ENCODE measurements around the gene CENPX. TPM values are rescaled to one million over a fixed set of nuclear protein-coding genes. Genes with fewer than 3 reads are reported as not detected.
"Not testable (repeated sequence)": the region's sequence is repeated elsewhere in the genome, so short reads cannot be mapped to it uniquely, and the experiment has no call there.

Gene CENPX
- total and polyA plus RNA-seq, 4 donors: 31.0 to 109 (median 70.9) TPM

GRCh38 chr17:81986606-81987005 is 36.1 kb downstream of the CENPX start:
- H3K27ac ChIP-seq (ENCODE audit: low read depth in 1 of 2, low read length in 2 of 2): no peak overlapping the region
- no peaks in the 10 kb centered on the region for H3K36me3 ChIP-seq (ENCODE audit: control insufficient read depth in 1 of 2, insufficient read depth in 2 of 2, low read length in 1 of 2)

DNA sequence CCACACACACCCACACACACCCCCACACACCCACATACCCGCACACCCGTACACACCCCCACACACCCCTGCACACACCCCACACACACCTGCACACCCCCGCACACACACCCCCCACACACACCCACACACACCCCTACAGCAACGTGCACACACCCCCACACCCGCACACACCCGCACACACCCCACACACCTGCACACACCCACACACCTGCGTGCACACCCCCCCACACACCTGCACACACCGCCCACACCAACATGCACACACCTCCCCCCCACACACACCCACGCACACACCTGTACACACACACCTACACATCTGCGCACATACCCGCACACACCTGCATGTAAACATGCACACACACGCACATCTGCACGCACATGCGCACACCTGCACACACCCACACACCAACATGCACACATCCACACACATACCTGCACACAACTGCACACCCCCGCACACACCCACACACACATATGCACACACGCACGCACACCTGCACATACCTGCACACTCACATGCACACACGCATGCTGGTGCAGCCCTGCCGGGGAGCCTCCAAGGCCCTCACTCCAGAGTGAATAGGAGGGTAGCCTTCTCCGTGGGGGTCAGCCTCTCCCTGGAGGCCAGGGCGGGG is 37.8 kb downstream of the CENPX start:
- Histone ChIP-seq H3K9me3 (ENCODE audit: control insufficient read depth, low read length) (no peaks in the 10 kb centered on the region), H3K4me3 (ENCODE audit: low read length in 2 of 2) (no peak overlapping the region), H3K4me1 (ENCODE audit: control insufficient read depth in 1 of 2, insufficient read depth in 2 of 2, low read length in 2 of 2) (no peaks in the 10 kb centered on the region), H3K36me3 (ENCODE audit: control insufficient read depth in 1 of 2, insufficient read depth in 2 of 2, low read length in 1 of 2) (no peaks in the 10 kb centered on the region), H3K27ac (ENCODE audit: low read depth in 1 of 2, low read length in 2 of 2) (no peak overlapping the region), H3K27me3 (ENCODE audit: control insufficient read depth in 1 of 2, insufficient read depth in 2 of 2, low read length in 1 of 2) (no peaks in the 10 kb centered on the region)
- intact Hi-C loops (cut with DNase I): no loop called here
- ATAC-seq (ENCODE audit: low FRiP score) (no peak), DNase-seq (no peak)
- WGBS, 2 donors: 92% methylated on average over 21 of the region's 21 CpGs

More at GRCh38 chr17:81986606-81987005, 36.1 kb downstream of the CENPX start:
- H3K9me3 ChIP-seq (ENCODE audit: control insufficient read depth, low read length): no peaks in the 10 kb centered on the region
- 96 to 97% methylated on average over 26 of the region's 26 CpGs for WGBS, 2 donors
- H3K4me3 ChIP-seq (ENCODE audit: low read length in 2 of 2): no peak overlapping the region
- no peaks in the 10 kb centered on the region for H3K27me3 ChIP-seq (ENCODE audit: control insufficient read depth in 1 of 2, insufficient read depth in 2 of 2, low read length in 1 of 2)
- H3K4me1 ChIP-seq (ENCODE audit: control insufficient read depth in 1 of 2, insufficient read depth in 2 of 2, low read length in 2 of 2): no peaks in the 10 kb centered on the region
- DNase-seq: peak in 1 of 2 donors; percentile 74
- no peak for ATAC-seq (ENCODE audit: low FRiP score)
- intact Hi-C loops (cut with DNase I): no loop called here

DNA sequence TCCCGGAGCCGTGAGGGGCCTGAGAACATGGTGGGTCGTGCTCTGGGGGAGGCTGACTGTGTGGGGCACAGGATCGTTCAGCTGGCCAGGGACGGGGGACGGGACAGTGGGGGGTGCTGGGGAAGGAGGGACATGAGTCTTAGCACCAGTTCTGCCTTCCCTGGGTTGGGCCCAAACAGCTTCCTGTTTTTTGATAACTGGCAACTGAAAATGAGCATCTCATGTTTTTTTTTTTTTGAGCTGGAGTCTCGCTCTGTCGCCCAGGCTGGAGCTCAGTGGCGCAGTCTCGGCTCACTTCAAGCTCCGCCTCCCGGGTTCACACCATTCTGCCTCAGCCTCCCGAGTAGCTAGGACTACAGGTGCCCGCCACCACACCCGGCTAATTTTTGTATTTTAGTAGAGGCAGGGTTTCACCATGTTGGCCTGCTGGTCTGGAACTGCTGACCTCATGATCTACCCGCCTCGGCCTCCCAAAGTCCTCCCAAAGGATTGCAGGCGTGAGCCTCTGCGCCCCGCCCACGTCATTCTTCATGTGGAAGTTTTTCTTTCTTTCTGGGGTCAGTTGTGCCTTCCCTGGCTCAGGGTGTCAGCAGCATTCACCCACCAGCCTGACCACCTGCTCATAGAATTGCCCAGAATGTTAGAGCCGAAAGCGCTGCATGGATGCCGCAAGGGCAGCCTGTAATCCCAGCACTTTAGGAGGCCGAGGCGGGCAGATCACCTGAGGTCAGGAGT is 38.9 kb downstream of the CENPX start:
- no peaks in the 10 kb centered on the region for H3K4me1 ChIP-seq (ENCODE audit: control insufficient read depth in 1 of 2, insufficient read depth in 2 of 2, low read length in 2 of 2)
- no peaks in the 10 kb centered on the region for H3K36me3 ChIP-seq (ENCODE audit: control insufficient read depth in 1 of 2, insufficient read depth in 2 of 2, low read length in 1 of 2)
- intact Hi-C loops (cut with DNase I): no loop called here
- no peak overlapping the region for H3K4me3 ChIP-seq (ENCODE audit: low read length in 2 of 2)
- ATAC-seq (ENCODE audit: low FRiP score) (no peak), DNase-seq (peak in 1 of 2 donors; percentile 43)
- WGBS, 2 donors: 95 to 96% methylated on average over 26 of the region's 26 CpGs
- H3K27ac ChIP-seq (ENCODE audit: low read depth in 1 of 2, low read length in 2 of 2): no peak overlapping the region
- no peaks in the 10 kb centered on the region for H3K27me3 ChIP-seq (ENCODE audit: control insufficient read depth in 1 of 2, insufficient read depth in 2 of 2, low read length in 1 of 2)
- H3K9me3 ChIP-seq (ENCODE audit: control insufficient read depth, low read length): no peaks in the 10 kb centered on the region

DNA sequence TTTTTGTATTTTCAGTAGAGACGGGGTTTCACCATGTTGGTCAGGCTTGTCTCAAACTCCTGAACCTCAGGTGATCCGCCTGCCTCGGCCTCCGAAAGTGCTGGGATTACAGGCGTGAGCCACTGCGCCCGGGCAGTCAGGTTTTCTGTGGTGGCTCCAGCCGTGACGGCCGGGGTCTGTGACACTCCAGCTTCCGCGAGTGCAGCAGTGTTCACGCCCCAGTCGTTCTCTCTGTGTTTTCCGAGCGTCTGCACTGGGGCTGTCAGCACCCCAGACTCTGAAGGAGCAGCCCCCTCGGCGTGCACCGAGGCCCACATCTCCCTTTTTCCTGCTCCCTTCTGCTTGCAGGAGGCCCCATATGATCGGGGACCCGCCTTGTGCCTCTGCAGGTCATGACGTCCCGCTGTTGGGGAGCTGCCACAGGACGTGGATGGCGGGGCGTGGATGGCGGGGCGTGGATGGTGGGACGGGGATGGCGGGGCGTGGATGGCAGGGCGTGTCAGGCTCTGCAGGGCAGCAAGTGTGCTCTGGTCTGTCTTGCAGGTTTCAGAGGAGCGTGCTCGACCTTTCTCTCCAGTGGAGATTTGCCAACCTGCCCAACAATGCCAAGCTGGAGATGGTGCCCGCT is 39.6 kb downstream of the CENPX start:
- DNase-seq (no peak), ATAC-seq (ENCODE audit: low FRiP score) (no peak)
- Histone ChIP-seq H3K9me3 (ENCODE audit: control insufficient read depth, low read length) (no peaks in the 10 kb centered on the region), H3K27me3 (ENCODE audit: control insufficient read depth in 1 of 2, insufficient read depth in 2 of 2, low read length in 1 of 2) (no peaks in the 10 kb centered on the region), H3K27ac (ENCODE audit: low read depth in 1 of 2, low read length in 2 of 2) (no peak overlapping the region), H3K36me3 (ENCODE audit: control insufficient read depth in 1 of 2, insufficient read depth in 2 of 2, low read length in 1 of 2) (no peaks in the 10 kb centered on the region), H3K4me3 (ENCODE audit: low read length in 2 of 2) (no peak overlapping the region), H3K4me1 (ENCODE audit: control insufficient read depth in 1 of 2, insufficient read depth in 2 of 2, low read length in 2 of 2) (no peaks in the 10 kb centered on the region)
- 94% methylated on average over 35 of the region's 35 CpGs for WGBS, 2 donors
- intact Hi-C loops (cut with DNase I): no loop called here

DNA sequence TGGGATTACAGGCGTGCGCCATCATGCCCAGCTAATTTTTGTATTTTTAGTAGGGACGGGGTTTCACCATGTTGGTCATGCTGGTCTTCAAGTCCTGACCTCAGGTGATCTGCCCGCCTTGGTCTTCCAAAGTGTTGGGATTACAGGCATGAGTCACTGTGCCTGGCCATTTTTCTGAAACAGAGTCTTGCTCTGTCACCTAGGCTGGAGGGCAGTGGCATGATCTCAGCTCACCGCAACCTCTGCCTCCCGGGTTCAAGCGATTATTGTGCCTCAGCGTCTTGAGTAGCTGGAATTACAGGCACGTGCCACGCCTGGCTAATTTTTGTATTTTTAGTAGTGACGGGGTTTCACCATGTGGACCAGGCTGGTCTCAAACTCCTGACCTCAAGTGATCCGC is 41.2 kb downstream of the CENPX start:
- H3K9me3 ChIP-seq (ENCODE audit: control insufficient read depth, low read length); H3K27me3 ChIP-seq (ENCODE audit: control insufficient read depth in 1 of 2, insufficient read depth in 2 of 2, low read length in 1 of 2); H3K36me3 ChIP-seq (ENCODE audit: control insufficient read depth in 1 of 2, insufficient read depth in 2 of 2, low read length in 1 of 2); ATAC-seq (ENCODE audit: low FRiP score); DNase-seq; H3K4me3 ChIP-seq (ENCODE audit: low read length in 2 of 2); H3K27ac ChIP-seq (ENCODE audit: low read depth in 1 of 2, low read length in 2 of 2); H3K4me1 ChIP-seq (ENCODE audit: control insufficient read depth in 1 of 2, insufficient read depth in 2 of 2, low read length in 2 of 2); intact Hi-C loops (cut with DNase I): not testable (repeated sequence)
- WGBS, 2 donors: 97 to 98% methylated on average over 12 of the region's 12 CpGs

DNA sequence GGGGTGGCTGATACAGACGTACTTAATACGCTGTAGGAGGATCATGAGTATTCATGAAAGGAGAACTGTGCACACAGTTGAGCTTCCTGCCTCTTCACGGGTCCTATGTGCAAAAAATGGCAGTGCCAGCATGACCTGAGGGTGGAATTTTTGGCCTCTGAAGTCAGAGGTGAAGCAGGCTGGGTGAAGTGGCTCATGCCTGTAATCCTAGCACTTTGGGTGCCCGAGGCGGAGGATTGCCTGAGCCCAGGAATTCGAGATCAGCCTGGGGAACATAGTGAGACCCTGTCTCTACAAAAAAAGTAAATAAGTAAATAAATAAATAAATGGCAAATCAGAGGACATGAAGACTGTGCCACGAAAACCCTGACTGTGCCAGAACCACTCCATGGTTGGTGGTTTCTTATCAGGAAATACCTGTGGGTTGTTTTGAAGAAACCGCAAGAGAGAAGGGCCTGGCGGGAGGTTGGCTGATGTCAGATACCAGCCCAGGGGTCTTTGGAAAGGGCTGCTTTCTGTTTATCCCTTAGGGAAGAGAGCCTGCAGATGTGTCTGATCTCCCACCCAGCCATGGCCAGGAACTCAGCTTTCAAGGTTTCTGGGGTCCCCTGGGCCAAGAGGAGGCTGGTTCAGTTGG is 41.9 kb downstream of the CENPX start:
- no peak for DNase-seq
- ATAC-seq (ENCODE audit: low FRiP score): no peak
- Histone ChIP-seq H3K9me3 (ENCODE audit: control insufficient read depth, low read length) (no peaks in the 10 kb centered on the region), H3K4me3 (ENCODE audit: low read length in 2 of 2) (no peak overlapping the region), H3K4me1 (ENCODE audit: control insufficient read depth in 1 of 2, insufficient read depth in 2 of 2, low read length in 2 of 2) (no peaks in the 10 kb centered on the region), H3K27ac (ENCODE audit: low read depth in 1 of 2, low read length in 2 of 2) (no peak overlapping the region), H3K27me3 (ENCODE audit: control insufficient read depth in 1 of 2, insufficient read depth in 2 of 2, low read length in 1 of 2) (no peaks in the 10 kb centered on the region), H3K36me3 (ENCODE audit: control insufficient read depth in 1 of 2, insufficient read depth in 2 of 2, low read length in 1 of 2) (no peaks in the 10 kb centered on the region)
- WGBS, 2 donors: 92 to 93% methylated on average over 9 of the region's 9 CpGs
- intact Hi-C loops (cut with DNase I): no loop called here

DNA sequence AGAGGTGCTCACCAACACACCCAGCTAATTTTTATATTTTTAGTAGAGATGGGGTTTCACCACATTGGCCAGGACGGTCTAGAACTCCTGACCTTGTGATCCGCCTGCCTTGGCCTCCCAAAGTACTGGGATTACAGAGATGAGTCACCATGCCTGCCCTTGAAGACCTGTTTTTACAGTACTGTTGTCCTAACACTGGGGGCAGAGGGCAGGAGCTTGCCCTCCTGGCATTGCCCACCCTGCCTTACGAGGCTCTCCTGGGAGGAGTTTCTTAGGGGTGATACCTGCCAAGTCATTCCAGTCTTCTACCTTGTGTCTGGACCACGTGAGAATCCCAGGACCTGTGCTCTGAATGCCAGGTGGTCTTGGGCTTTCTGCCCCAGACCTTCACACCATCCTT is 42.6 kb downstream of the CENPX start:
- Histone ChIP-seq H3K27ac (ENCODE audit: low read depth in 1 of 2, low read length in 2 of 2) (no peak overlapping the region), H3K4me1 (ENCODE audit: control insufficient read depth in 1 of 2, insufficient read depth in 2 of 2, low read length in 2 of 2) (no peaks in the 10 kb centered on the region), H3K27me3 (ENCODE audit: control insufficient read depth in 1 of 2, insufficient read depth in 2 of 2, low read length in 1 of 2) (no peaks in the 10 kb centered on the region), H3K36me3 (ENCODE audit: control insufficient read depth in 1 of 2, insufficient read depth in 2 of 2, low read length in 1 of 2) (no peaks in the 10 kb centered on the region), H3K9me3 (ENCODE audit: control insufficient read depth, low read length) (no peaks in the 10 kb centered on the region), H3K4me3 (ENCODE audit: low read length in 2 of 2) (no peak overlapping the region)
- no peak for DNase-seq
- intact Hi-C loops (cut with DNase I): no loop called here
- no peak for ATAC-seq (ENCODE audit: low FRiP score)
- 93 to 94% methylated on average over 4 of the region's 4 CpGs for WGBS, 2 donors

GRCh38 chr17:81978524-81979298 is 44.0 kb downstream of the CENPX start:
- no peaks in the 10 kb centered on the region for H3K9me3 ChIP-seq (ENCODE audit: control insufficient read depth, low read length)

More at GRCh38 chr17:81978524-81979298, 44.0 kb downstream of the CENPX start:
- WGBS, 2 donors: 89 to 92% methylated on average over 26 to 27 of the region's 27 CpGs
- Histone ChIP-seq H3K4me1 (ENCODE audit: control insufficient read depth in 1 of 2, insufficient read depth in 2 of 2, low read length in 2 of 2) (no peaks in the 10 kb centered on the region), H3K4me3 (ENCODE audit: low read length in 2 of 2) (no peak overlapping the region), H3K36me3 (ENCODE audit: control insufficient read depth in 1 of 2, insufficient read depth in 2 of 2, low read length in 1 of 2) (no peaks in the 10 kb centered on the region), H3K27me3 (ENCODE audit: control insufficient read depth in 1 of 2, insufficient read depth in 2 of 2, low read length in 1 of 2) (no peaks in the 10 kb centered on the region), H3K27ac (ENCODE audit: low read depth in 1 of 2, low read length in 2 of 2) (no peak overlapping the region)
- no peak for DNase-seq
- ATAC-seq (ENCODE audit: low FRiP score): no peak
- intact Hi-C loops (cut with DNase I): no loop called here

Data from aorta (tissue), 5 donors.